DMS53 treated with DMSO at 0.1 percent for 48 hours (cell line): Measurements from ENCODE around the gene SERGEF.

Experiments
- DNase-seq: peaks from one replicate; lab custom pipeline; 2025; ENCODE audit not compliant: unreplicated experiment; lab: John Stamatoyannopoulos, UW

Gene SERGEF

DNA sequence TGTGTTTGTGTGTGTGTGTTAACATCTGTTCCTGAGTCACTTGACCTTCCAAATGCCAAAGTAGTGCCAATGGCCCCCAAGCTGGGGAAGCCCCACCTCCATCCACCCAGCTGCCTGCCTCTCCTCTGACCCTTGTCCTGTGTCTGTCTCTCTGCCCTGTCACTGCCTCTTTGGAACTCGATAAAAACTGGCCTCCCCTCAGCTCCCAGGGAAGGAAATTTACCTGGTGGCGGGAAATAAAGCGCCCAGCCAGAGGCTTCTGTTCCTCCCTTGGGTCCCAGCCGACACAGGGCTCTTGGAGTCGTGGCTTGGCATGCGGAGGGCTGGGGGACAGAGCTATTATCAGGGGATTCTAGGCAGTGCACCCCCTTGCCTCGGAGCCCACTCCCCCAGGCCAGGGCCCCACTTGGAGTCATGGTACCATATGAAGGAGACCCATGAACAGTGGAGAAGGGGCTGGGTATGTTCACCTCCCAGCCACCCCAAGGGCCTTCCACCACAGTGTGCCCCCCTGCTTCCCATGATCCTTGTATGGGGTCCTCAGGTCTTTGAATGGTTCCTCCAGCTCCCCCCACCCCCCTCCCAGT, 272.1 kb downstream of the SERGEF start:
- DNase-seq: no peak

DNA sequence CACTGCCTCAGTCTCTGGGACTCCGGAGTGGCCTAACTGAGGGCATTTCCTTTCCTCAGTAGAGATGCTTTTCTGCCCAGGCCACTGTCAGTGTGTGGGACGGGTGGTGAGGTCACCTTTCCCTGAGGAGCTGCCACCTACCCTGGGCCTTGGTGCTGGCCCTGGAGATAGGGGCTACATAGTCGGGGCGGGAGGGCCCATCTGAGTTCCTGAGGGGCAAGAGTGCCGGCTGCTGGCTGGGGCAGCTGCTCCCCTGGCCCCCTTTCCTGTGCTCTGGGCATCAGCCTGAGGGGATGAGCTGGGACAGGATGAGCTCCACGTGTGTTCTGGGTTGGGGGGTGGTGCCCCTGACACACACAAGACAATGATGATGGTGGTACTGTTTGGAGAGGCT, 272.9 kb downstream of the SERGEF start:
- DNase-seq: no peak

DNA sequence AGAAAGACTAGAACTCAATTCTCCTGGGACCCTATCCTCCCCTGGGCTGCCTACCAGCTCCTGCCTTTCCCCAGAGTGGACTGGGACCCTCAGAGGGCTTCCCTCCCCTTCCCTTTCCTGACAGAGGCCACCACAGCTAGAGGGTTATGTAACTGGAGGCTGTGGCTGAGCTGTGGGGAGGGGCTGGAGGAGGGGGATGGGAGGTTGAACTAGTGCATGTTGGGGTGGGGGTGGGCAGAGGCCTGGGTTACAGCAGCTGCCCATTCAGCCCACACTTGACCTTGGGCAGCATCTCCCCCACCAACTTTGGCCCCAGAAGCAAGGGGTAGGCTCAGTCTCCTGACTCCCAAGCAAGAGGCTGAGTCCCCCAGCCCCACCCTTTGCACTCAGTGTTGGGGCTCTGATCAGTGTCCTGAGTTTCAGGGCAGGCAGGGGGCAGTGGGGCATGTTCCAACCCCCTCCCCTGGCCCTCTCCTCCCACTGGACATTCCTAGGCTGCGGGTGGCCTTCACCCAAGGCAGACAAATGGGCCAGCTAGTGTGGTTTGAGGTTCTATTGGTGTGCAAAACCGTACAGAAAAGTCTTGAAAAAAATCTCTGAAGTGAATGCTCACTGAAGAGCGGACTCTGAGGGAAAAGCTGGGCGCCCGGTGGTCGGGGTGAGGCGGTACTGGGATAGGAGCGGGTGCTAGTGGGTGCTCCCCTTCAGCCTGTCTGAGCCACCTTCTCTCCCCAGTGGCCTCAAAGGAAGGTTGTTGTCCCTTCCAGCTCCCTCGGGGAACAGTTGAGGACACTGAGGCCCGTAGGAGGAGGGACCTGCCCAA, 274.5 kb downstream of the SERGEF start:
- no peak for DNase-seq
